ENCODE results near the gene RSU1. TPM values are rescaled to one million over a fixed set of nuclear protein-coding genes. Genes with fewer than 3 reads are reported as not detected.
"Not testable (repeated sequence)": the region's sequence is repeated elsewhere in the genome, so short reads cannot be mapped to it uniquely, and the experiment has no call there.

The RSU1 gene
- total RNA-seq, 1 donor from 2014 or later, result 118 TPM

DNA sequence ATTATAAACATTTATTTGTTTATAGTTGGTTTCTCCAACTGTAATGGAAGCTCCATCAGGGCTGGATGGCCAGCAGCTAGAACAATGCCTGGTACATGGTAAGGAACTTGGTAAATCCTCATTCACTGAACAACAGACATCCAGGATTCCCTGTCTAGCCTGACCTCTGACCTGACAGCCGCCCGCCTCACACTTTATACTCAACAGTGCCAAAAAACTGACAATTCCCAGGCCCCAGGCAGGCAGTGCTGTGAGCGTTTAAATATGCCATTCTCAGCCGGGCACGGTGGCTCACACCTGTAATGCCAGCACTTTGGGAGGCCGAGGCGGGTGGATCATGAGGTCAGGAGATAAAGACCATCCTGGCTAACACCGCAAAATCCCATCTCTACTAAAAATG is 55.9 kb downstream of the RSU1 start:
- H3K4me3 Mint-ChIP-seq (ENCODE audit: unreplicated experiment), result no peak overlapping the region
- TF ChIP-seq, protein P1, sequence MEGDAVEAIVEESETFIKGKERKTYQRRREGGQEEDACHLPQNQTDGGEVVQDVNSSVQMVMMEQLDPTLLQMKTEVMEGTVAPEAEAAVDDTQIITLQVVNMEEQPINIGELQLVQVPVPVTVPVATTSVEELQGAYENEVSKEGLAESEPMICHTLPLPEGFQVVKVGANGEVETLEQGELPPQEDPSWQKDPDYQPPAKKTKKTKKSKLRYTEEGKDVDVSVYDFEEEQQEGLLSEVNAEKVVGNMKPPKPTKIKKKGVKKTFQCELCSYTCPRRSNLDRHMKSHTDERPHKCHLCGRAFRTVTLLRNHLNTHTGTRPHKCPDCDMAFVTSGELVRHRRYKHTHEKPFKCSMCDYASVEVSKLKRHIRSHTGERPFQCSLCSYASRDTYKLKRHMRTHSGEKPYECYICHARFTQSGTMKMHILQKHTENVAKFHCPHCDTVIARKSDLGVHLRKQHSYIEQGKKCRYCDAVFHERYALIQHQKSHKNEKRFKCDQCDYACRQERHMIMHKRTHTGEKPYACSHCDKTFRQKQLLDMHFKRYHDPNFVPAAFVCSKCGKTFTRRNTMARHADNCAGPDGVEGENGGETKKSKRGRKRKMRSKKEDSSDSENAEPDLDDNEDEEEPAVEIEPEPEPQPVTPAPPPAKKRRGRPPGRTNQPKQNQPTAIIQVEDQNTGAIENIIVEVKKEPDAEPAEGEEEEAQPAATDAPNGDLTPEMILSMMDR (IDR thresholded peaks at IDR 0.05; ENCODE audit: unreplicated experiment), result no peak
- H3K27me3 Mint-ChIP-seq (ENCODE audit: unreplicated experiment), result peaks cover 1% of the 10 kb centered on the region
- no peak overlapping the region for H3K27ac Mint-ChIP-seq (ENCODE audit: unreplicated experiment)
- H3K4me1 Mint-ChIP-seq (ENCODE audit: unreplicated experiment), result peaks cover 14% of the 10 kb centered on the region
- no peaks in the 10 kb centered on the region for H3K9me3 Mint-ChIP-seq (ENCODE audit: unreplicated experiment)
- no peak for DNase-seq (ENCODE audit: low spot score)
- peaks cover 20% of the 10 kb centered on the region for H3K36me3 Mint-ChIP-seq (ENCODE audit: low read depth, unreplicated experiment)

DNA sequence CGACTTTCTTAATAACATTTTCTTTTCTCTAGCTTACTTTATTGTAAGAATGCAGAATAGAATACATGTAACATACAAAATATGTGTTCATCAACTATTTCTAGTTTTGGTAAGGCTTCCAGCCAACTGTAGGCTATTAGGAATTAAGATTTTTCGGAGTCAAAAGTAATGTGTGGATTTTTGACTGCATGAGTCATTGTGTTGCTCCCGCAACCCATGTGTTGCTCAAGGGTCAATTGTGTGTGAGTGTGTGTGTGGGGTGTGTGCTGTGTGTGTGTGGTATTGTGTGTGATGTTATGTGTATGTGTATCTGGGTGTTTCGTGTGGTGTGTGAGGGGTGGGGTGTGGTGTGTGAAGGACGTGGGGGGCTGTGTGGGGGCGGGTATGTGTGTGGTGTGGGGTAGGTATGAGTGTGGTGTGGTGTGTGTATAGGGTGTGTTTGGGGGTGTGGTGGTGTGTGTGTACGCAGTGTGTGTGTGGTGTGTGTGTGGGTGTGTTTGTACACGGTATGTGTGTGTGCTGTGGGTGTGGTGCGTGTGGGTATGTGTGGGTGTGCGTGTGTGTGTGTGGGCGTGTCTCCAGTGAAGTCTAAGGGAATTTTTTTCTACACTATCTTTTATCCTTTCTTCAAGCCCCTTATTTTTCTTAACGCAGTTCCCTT is 60.5 kb downstream of the RSU1 start:
- Mint-ChIP-seq H3K36me3 (ENCODE audit: low read depth, unreplicated experiment) (peaks cover 32% of the 10 kb centered on the region), H3K9me3 (ENCODE audit: unreplicated experiment) (no peaks in the 10 kb centered on the region), H3K4me1 (ENCODE audit: unreplicated experiment) (no peaks in the 10 kb centered on the region), H3K27ac (ENCODE audit: unreplicated experiment) (no peak overlapping the region), H3K4me3 (ENCODE audit: unreplicated experiment) (no peak overlapping the region), H3K27me3 (ENCODE audit: unreplicated experiment) (peaks cover 1% of the 10 kb centered on the region)
- no peak for DNase-seq (ENCODE audit: low spot score)
- TF ChIP-seq, protein P1 (IDR thresholded peaks at IDR 0.05; ENCODE audit: unreplicated experiment), result no peak

DNA sequence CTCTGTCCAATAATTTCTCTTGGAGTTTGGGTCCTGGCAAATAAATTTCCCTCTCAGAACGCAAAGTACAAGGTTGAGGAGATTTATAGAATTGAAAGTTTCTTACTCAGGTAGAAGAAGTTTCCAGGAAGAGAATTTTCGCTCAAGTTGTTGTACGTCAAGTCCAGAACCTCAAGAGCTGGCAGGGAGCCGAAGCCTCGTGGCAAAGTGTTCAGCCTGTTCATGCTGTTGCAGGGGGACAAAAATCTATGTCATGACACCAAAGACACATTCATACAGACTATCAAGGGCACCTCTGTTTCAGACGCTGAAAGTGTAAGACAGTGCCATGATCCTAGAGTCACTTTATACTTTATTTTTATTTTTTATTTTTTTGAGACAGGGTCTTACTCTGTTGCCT is 62.5 kb downstream of the RSU1 start:
- Mint-ChIP-seq H3K4me1 (ENCODE audit: unreplicated experiment) (no peaks in the 10 kb centered on the region), H3K27me3 (ENCODE audit: unreplicated experiment) (peaks cover 1% of the 10 kb centered on the region), H3K36me3 (ENCODE audit: low read depth, unreplicated experiment) (peaks cover 30% of the 10 kb centered on the region)

DNA sequence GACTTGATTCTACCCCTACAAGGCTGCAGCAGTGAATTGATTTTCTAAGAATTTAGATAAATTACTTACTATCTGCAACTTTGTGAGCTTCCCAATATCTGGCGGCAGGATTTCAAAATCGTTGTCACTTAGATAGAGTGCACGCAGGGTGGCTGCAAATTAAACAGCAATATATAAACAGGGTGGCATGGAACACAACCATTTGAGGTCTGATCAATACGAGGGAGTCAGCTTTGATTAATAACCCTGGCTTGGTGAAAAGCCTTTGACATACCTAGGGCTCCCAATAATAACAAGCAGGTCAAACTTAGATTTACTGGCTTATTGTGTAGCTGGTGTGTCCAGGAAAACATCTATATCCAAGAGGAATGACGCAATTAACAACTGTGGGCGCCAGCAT is 64.4 kb downstream of the RSU1 start:
- DNase-seq (ENCODE audit: low spot score); H3K4me3 Mint-ChIP-seq (ENCODE audit: unreplicated experiment); H3K27me3 Mint-ChIP-seq (ENCODE audit: unreplicated experiment); H3K9me3 Mint-ChIP-seq (ENCODE audit: unreplicated experiment); H3K27ac Mint-ChIP-seq (ENCODE audit: unreplicated experiment); H3K4me1 Mint-ChIP-seq (ENCODE audit: unreplicated experiment): not testable (repeated sequence)
- peaks cover 31% of the 10 kb centered on the region for H3K36me3 Mint-ChIP-seq (ENCODE audit: low read depth, unreplicated experiment)

More for the DNA sequence above, 62.5 kb downstream of the RSU1 start:
- Mint-ChIP-seq H3K9me3 (ENCODE audit: unreplicated experiment) (no peaks in the 10 kb centered on the region), H3K27ac (ENCODE audit: unreplicated experiment) (no peak overlapping the region), H3K4me3 (ENCODE audit: unreplicated experiment) (no peak overlapping the region)
- TF ChIP-seq, protein P1 (IDR thresholded peaks at IDR 0.05; ENCODE audit: unreplicated experiment), result no peak
- no peak for DNase-seq (ENCODE audit: low spot score)

DNA sequence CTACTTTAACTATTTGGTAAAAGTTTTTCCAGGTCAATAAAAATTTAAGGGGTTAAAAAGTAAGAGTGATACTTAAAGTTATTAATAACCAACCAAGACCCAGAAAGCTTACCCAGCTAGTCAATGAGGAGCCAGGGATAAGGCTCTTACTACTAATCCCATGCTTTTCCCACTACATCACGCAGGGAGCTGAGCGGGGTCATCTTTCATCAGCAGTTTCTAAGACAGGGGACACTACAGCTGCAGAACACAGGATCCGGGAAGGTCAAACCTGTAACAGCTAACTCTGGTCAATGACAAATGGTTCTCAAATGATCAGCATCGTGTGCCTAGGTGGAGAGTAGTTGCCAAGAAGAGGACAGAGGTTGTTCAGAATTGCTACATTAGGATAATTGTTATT is 65.1 kb downstream of the RSU1 start:
- Mint-ChIP-seq H3K4me3 (ENCODE audit: unreplicated experiment) (no peak overlapping the region), H3K9me3 (ENCODE audit: unreplicated experiment) (no peaks in the 10 kb centered on the region), H3K4me1 (ENCODE audit: unreplicated experiment) (peaks cover 5% of the 10 kb centered on the region), H3K27ac (ENCODE audit: unreplicated experiment) (no peak overlapping the region), H3K27me3 (ENCODE audit: unreplicated experiment) (peaks cover 1% of the 10 kb centered on the region), H3K36me3 (ENCODE audit: low read depth, unreplicated experiment) (peaks cover 33% of the 10 kb centered on the region)
- TF ChIP-seq, protein P1 (IDR thresholded peaks at IDR 0.05; ENCODE audit: unreplicated experiment), result no peak
- no peak for DNase-seq (ENCODE audit: low spot score)
